ENCODE results near the gene VPS37B.

The VPS37B gene, protein sequence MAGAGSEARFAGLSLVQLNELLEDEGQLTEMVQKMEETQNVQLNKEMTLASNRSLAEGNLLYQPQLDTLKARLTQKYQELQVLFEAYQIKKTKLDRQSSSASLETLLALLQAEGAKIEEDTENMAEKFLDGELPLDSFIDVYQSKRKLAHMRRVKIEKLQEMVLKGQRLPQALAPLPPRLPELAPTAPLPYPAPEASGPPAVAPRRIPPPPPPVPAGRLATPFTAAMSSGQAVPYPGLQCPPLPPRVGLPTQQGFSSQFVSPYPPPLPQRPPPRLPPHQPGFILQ

DNA sequence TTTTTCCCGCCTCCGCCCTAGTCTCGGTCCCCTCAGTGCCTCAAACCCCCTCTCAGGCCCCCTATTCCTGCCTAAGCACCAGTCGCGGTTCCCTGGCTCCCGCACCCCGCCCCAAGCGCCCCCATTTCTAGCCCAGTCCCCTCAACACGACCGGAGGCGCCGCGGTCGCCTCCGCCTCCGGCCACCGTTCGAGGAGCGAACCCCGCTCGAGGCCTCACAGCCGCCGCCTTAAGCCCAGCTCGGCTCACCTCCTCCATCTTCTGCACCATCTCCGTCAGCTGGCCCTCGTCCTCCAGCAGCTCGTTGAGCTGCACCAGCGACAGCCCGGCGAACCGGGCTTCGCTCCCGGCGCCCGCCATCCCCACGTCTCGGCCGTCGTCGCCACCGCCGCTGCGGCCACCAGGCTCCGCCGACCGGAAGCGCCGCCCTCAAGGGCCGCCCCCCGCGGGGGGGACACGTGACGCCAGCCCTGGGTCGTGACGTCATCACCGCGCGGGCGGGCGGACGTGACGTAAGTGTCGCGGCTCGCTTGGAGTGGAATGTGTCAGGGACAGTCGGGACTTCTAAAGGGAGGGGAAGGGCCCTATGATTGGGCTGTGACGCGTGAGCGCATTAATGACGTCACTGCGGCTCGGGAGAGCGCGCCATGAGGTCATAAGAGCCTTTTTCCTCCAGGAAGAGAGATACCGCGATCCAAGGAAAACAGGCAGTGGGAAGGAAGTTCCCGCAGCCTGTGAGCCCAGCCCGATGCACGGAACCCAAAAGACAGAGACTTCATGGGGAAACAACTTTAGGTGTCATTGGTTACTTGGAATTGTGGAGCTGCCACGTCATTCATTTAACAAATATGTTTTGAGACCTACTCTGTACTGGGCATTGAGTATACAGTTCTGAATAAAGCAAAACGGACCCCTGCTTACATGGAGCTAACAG lies at the start of gene VPS37B:
VPS37B (minus strand) TSS at position 421 of the 933 bp plus-strand sequence; CDS start at position 359, 62 bp downstream.
- peak; percentile 78 for ATAC-seq
- TF ChIP-seq PPARA (CRISPR knock-in tag; IDR thresholded peaks at IDR 0.05; ENCODE audit: borderline replicate concordance) (no peak), ZC3H10 (CRISPR knock-in tag; IDR thresholded peaks at IDR 0.05) (no peak), TCF4 (CRISPR knock-in tag; IDR thresholded peaks at IDR 0.05; ENCODE audit: borderline replicate concordance) (no peak), ISL1 (CRISPR knock-in tag; IDR thresholded peaks at IDR 0.05) (no peak; the same call in 1 of the 2 replicates), OSR1 (CRISPR knock-in tag; IDR thresholded peaks at IDR 0.05) (no peak), ZFP3 (CRISPR knock-in tag; IDR thresholded peaks at IDR 0.05) (peak; percentile 75; the same call in 1 of the 2 replicates), ZNF70 (CRISPR knock-in tag; IDR thresholded peaks at IDR 0.05) (no peak), ZNF8 (CRISPR knock-in tag; IDR thresholded peaks at IDR 0.05) (no peak), ESRRG (CRISPR knock-in tag; IDR thresholded peaks at IDR 0.05) (no peak), ARNTL (CRISPR knock-in tag; IDR thresholded peaks at IDR 0.05; ENCODE audit: borderline replicate concordance, low read depth) (no peak), GLIS3 (CRISPR knock-in tag; IDR thresholded peaks at IDR 0.05) (no peak), SNAI2 (CRISPR knock-in tag; IDR thresholded peaks at IDR 0.05) (no peak), ZNF565 (CRISPR knock-in tag; conservative IDR thresholded peaks at IDR 0.05; ENCODE audit: low read depth) (peak; percentile 91), BACH2 (CRISPR knock-in tag; IDR thresholded peaks at IDR 0.05; ENCODE audit: borderline replicate concordance) (no peak), CSDC2 (CRISPR knock-in tag; IDR thresholded peaks at IDR 0.05) (0 out of 2 replicates have a peak, but pooled peaks have one; percentile 44), ZFP30 (CRISPR knock-in tag; IDR thresholded peaks at IDR 0.05) (no peak), RARB (CRISPR knock-in tag; IDR thresholded peaks at IDR 0.05) (no peak), TOX (CRISPR knock-in tag; IDR thresholded peaks at IDR 0.05; ENCODE audit: borderline replicate concordance) (no peak)
- TF ChIP-seq, protein P1, sequence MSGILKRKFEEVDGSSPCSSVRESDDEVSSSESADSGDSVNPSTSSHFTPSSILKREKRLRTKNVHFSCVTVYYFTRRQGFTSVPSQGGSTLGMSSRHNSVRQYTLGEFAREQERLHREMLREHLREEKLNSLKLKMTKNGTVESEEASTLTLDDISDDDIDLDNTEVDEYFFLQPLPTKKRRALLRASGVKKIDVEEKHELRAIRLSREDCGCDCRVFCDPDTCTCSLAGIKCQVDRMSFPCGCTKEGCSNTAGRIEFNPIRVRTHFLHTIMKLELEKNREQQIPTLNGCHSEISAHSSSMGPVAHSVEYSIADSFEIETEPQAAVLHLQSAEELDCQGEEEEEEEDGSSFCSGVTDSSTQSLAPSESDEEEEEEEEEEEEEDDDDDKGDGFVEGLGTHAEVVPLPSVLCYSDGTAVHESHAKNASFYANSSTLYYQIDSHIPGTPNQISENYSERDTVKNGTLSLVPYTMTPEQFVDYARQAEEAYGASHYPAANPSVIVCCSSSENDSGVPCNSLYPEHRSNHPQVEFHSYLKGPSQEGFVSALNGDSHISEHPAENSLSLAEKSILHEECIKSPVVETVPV (CRISPR knock-in tag; IDR thresholded peaks at IDR 0.05) = no peak
- TF ChIP-seq, protein P2, sequence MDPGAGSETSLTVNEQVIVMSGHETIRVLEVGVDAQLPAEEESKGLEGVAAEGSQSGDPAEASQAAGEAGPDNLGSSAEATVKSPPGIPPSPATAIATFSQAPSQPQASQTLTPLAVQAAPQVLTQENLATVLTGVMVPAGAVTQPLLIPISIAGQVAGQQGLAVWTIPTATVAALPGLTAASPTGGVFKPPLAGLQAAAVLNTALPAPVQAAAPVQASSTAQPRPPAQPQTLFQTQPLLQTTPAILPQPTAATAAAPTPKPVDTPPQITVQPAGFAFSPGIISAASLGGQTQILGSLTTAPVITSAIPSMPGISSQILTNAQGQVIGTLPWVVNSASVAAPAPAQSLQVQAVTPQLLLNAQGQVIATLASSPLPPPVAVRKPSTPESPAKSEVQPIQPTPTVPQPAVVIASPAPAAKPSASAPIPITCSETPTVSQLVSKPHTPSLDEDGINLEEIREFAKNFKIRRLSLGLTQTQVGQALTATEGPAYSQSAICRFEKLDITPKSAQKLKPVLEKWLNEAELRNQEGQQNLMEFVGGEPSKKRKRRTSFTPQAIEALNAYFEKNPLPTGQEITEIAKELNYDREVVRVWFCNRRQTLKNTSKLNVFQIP (CRISPR knock-in tag; IDR thresholded peaks at IDR 0.05; ENCODE audit: borderline replicate concordance, low read depth) = no peak
- TF ChIP-seq, protein P3, sequence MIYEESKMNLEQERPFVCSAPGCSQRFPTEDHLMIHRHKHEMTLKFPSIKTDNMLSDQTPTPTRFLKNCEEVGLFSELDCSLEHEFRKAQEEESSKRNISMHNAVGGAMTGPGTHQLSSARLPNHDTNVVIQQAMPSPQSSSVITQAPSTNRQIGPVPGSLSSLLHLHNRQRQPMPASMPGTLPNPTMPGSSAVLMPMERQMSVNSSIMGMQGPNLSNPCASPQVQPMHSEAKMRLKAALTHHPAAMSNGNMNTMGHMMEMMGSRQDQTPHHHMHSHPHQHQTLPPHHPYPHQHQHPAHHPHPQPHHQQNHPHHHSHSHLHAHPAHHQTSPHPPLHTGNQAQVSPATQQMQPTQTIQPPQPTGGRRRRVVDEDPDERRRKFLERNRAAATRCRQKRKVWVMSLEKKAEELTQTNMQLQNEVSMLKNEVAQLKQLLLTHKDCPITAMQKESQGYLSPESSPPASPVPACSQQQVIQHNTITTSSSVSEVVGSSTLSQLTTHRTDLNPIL (CRISPR knock-in tag; IDR thresholded peaks at IDR 0.05; ENCODE audit: low read depth) = no peak
- TF ChIP-seq, protein P4, sequence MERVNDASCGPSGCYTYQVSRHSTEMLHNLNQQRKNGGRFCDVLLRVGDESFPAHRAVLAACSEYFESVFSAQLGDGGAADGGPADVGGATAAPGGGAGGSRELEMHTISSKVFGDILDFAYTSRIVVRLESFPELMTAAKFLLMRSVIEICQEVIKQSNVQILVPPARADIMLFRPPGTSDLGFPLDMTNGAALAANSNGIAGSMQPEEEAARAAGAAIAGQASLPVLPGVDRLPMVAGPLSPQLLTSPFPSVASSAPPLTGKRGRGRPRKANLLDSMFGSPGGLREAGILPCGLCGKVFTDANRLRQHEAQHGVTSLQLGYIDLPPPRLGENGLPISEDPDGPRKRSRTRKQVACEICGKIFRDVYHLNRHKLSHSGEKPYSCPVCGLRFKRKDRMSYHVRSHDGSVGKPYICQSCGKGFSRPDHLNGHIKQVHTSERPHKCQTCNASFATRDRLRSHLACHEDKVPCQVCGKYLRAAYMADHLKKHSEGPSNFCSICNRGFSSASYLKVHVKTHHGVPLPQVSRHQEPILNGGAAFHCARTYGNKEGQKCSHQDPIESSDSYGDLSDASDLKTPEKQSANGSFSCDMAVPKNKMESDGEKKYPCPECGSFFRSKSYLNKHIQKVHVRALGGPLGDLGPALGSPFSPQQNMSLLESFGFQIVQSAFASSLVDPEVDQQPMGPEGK (CRISPR knock-in tag; IDR thresholded peaks at IDR 0.05; ENCODE audit: borderline replicate concordance) = peak; percentile 85; the same call in 1 of the 2 replicates
- TF ChIP-seq, protein P5, sequence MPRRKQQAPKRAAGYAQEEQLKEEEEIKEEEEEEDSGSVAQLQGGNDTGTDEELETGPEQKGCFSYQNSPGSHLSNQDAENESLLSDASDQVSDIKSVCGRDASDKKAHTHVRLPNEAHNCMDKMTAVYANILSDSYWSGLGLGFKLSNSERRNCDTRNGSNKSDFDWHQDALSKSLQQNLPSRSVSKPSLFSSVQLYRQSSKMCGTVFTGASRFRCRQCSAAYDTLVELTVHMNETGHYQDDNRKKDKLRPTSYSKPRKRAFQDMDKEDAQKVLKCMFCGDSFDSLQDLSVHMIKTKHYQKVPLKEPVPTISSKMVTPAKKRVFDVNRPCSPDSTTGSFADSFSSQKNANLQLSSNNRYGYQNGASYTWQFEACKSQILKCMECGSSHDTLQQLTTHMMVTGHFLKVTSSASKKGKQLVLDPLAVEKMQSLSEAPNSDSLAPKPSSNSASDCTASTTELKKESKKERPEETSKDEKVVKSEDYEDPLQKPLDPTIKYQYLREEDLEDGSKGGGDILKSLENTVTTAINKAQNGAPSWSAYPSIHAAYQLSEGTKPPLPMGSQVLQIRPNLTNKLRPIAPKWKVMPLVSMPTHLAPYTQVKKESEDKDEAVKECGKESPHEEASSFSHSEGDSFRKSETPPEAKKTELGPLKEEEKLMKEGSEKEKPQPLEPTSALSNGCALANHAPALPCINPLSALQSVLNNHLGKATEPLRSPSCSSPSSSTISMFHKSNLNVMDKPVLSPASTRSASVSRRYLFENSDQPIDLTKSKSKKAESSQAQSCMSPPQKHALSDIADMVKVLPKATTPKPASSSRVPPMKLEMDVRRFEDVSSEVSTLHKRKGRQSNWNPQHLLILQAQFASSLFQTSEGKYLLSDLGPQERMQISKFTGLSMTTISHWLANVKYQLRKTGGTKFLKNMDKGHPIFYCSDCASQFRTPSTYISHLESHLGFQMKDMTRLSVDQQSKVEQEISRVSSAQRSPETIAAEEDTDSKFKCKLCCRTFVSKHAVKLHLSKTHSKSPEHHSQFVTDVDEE (CRISPR knock-in tag; IDR thresholded peaks at IDR 0.05) = peak; percentile 37; the same call in 1 of the 2 replicates

Measured in SK-N-SH treated with all-trans-retinoic acid at 6 μM for 48 hours (cell line).